ENCODE results near the gene TSNAX. TPM values are rescaled to one million over a fixed set of nuclear protein-coding genes. Genes with fewer than 3 reads are reported as not detected.

TSNAX gene
- polyA plus RNA-seq, 1 donor (not counting 4 experiments of a cell fraction or from before 2014, with no cell fraction given): 32.6 TPM

DNA sequence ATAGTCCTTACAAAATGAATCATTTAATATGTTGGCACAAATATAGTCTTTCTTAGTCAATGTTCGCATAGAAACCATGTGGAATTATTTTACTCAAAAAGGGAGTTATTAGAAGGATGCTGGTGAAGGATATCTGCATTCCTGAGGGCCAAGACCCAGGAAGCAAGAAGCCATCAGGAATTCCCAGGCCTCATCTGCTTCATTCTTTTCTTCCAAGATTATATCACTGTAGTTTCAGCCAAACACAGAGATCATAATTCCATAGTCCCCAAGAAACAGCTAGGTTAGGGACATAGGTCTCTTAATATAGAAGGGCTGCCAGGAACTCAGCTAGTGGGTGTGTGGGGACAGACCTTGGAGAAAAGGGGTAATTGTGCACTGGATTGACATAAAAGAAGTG lies 69.5 kb downstream of the TSNAX start:
- Histone ChIP-seq H3K9me3 (ENCODE audit: control insufficient read depth, low read depth, low read length) (no peaks in the 10 kb centered on the region), H4K20me1 (ENCODE audit: control insufficient read depth, extremely low read depth, insufficient read depth, low read length) (no peaks in the 10 kb centered on the region), H3K9me1 (ENCODE audit: control insufficient read depth, extremely low read depth, insufficient read depth, low read length) (no peaks in the 10 kb centered on the region), H3K4me3 (ENCODE audit: control insufficient read depth in 2 of 3, extremely low read depth in 1 of 3, insufficient read depth in 2 of 3, low read depth in 1 of 3, low read length in 3 of 3) (no peak overlapping the region), H3K79me2 (ENCODE audit: control insufficient read depth, insufficient read depth, low read length) (no peaks in the 10 kb centered on the region), H3K27me3 (ENCODE audit: control insufficient read depth, extremely low read depth, insufficient read depth, low read length) (no peaks in the 10 kb centered on the region), H3K9ac (ENCODE audit: control insufficient read depth, extremely low read depth, insufficient read depth, low read length) (no peak overlapping the region), H2AFZ (ENCODE audit: control insufficient read depth, low read length) (no peak overlapping the region), H3K4me1 (ENCODE audit: control insufficient read depth, extremely low read depth, insufficient read depth, low read length) (no peaks in the 10 kb centered on the region), H3K27ac (ENCODE audit: control insufficient read depth, insufficient read depth, low read length) (no peak overlapping the region), H3K36me3 (ENCODE audit: control insufficient read depth in 2 of 2, extremely low read depth in 1 of 2, insufficient read depth in 2 of 2, low read length in 2 of 2) (no peaks in the 10 kb centered on the region), H3K4me2 (ENCODE audit: control insufficient read depth, extremely low read depth, insufficient read depth, low read depth, low read length) (no peak overlapping the region)
- DNase-seq (ENCODE audit: low read depth, low spot score) (no peak), FAIRE-seq (no peak)
- TF ChIP-seq, protein P1, sequence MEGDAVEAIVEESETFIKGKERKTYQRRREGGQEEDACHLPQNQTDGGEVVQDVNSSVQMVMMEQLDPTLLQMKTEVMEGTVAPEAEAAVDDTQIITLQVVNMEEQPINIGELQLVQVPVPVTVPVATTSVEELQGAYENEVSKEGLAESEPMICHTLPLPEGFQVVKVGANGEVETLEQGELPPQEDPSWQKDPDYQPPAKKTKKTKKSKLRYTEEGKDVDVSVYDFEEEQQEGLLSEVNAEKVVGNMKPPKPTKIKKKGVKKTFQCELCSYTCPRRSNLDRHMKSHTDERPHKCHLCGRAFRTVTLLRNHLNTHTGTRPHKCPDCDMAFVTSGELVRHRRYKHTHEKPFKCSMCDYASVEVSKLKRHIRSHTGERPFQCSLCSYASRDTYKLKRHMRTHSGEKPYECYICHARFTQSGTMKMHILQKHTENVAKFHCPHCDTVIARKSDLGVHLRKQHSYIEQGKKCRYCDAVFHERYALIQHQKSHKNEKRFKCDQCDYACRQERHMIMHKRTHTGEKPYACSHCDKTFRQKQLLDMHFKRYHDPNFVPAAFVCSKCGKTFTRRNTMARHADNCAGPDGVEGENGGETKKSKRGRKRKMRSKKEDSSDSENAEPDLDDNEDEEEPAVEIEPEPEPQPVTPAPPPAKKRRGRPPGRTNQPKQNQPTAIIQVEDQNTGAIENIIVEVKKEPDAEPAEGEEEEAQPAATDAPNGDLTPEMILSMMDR (optimal IDR thresholded peaks at IDR 0.05 in 1 of 3, IDR thresholded peaks at IDR 0.05 in 1 of 3, conservative IDR thresholded peaks at IDR 0.05 in 1 of 3; ENCODE audit: extremely low read depth in 1 of 3, insufficient read depth in 2 of 3, low read length in 3 of 3): no peak
- TF ChIP-seq EZH2 (IDR thresholded peaks at IDR 0.05; ENCODE audit: low read length): no peak
- dilution Hi-C loops (cut with MboI; ENCODE audit: extremely low pct_ligation_motif_present, low sequenced_read_pairs): no loop called here

DNA sequence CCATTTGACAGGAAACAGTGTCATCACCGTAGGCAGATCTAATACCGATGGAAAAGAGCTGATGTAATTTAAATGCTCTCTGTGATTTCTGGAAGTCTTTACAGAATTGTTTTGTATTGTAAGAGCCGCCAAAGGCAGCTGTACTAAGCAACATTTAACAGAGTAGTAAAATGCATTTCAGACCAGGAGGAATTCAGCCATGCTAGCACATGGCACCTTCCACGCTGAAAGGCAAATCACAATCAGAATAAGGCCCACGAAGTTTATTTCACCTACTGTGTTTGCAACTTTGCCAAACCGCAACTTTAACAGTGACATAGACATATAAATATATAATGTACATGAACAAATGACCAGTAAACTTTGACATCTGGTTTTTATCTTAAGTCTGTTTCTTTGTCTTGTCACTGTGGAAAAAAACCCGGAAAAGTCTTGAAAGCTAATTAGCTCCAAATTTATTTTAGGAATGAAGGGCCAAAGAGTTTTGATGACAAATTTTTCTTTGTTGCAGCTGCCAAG lies 72.0 kb downstream of the TSNAX start:
- dilution Hi-C loops (cut with MboI; ENCODE audit: extremely low pct_ligation_motif_present, low sequenced_read_pairs): no loop called here
- Histone ChIP-seq H3K79me2 (ENCODE audit: control insufficient read depth, insufficient read depth, low read length) (no peaks in the 10 kb centered on the region), H3K4me1 (ENCODE audit: control insufficient read depth, extremely low read depth, insufficient read depth, low read length) (peaks cover 3% of the 10 kb centered on the region), H2AFZ (ENCODE audit: control insufficient read depth, low read length) (no peak overlapping the region), H3K27me3 (ENCODE audit: control insufficient read depth, extremely low read depth, insufficient read depth, low read length) (no peaks in the 10 kb centered on the region), H3K9me3 (ENCODE audit: control insufficient read depth, low read depth, low read length) (no peaks in the 10 kb centered on the region), H3K4me2 (ENCODE audit: control insufficient read depth, extremely low read depth, insufficient read depth, low read depth, low read length) (no peak overlapping the region), H3K36me3 (ENCODE audit: control insufficient read depth in 2 of 2, extremely low read depth in 1 of 2, insufficient read depth in 2 of 2, low read length in 2 of 2) (no peaks in the 10 kb centered on the region), H4K20me1 (ENCODE audit: control insufficient read depth, extremely low read depth, insufficient read depth, low read length) (no peaks in the 10 kb centered on the region), H3K9me1 (ENCODE audit: control insufficient read depth, extremely low read depth, insufficient read depth, low read length) (no peaks in the 10 kb centered on the region), H3K27ac (ENCODE audit: control insufficient read depth, insufficient read depth, low read length) (no peak overlapping the region), H3K9ac (ENCODE audit: control insufficient read depth, extremely low read depth, insufficient read depth, low read length) (no peak overlapping the region), H3K4me3 (ENCODE audit: control insufficient read depth in 2 of 3, extremely low read depth in 1 of 3, insufficient read depth in 2 of 3, low read depth in 1 of 3, low read length in 3 of 3) (no peak overlapping the region)
- FAIRE-seq (no peak), DNase-seq (ENCODE audit: low read depth, low spot score) (no peak)
- TF ChIP-seq, protein P1 (optimal IDR thresholded peaks at IDR 0.05 in 1 of 3, IDR thresholded peaks at IDR 0.05 in 1 of 3, conservative IDR thresholded peaks at IDR 0.05 in 1 of 3; ENCODE audit: extremely low read depth in 1 of 3, insufficient read depth in 2 of 3, low read length in 3 of 3): no peak
- TF ChIP-seq EZH2 (IDR thresholded peaks at IDR 0.05; ENCODE audit: low read length): no peak
